Panc1 (cell line): ENCODE measurements around the gene MLH3. TPM values are rescaled to one million over a fixed set of nuclear protein-coding genes. Genes with fewer than 3 reads are reported as not detected.

Experiments
- ATAC-seq: fragments of 200-7000 bp; cut with Tn5 transposase; 2 replicates; pipeline ENCODE4 v1.9.1; 2020; ENCODE audit warnings: mild to moderate bottlenecking, moderate library complexity
- BruUV-seq: library from RNA; stranded (reverse); fragments of 400-500 nt; replicated peaks from 2 replicates; lab custom pipeline; 2021; lab: Mats Ljungman, UMichigan
- CTCF ChIA-PET: fragments of 300-600 bp; sonication (Branson Sonifier 250); formaldehyde crosslinking; loops from one replicate; lab custom pipeline; 2022; ENCODE audit warnings: antibody characterized with exemption; lab: Charles Lee
- POLR2A ChIA-PET: fragments of 300-600 bp; sonication (Branson Sonifier 250); formaldehyde crosslinking; loops from one replicate; lab custom pipeline; 2022; ENCODE audit warnings: antibody characterized with exemption; lab: Charles Lee
- DNase-seq: peaks from one replicate; pipeline ENCODE4 v3.0.0-alpha.2; 2010; ENCODE audit warnings: low read depth, low spot score
- H3K27ac ChIP-seq: 2 replicates; pipeline ENCODE4 v1.5.1; 2011; ENCODE audit warnings: mild to moderate bottlenecking, low read length, inconsistent platforms
- H3K27me3 ChIP-seq: fragments of 200-500 bp; sonication (Bioruptor generic); 2 replicates; pipeline ENCODE4 v1.6.0; 2014; ENCODE audit warnings: low read length, inconsistent platforms; ENCODE audit not compliant: control insufficient read depth, insufficient read depth
- H3K36me3 ChIP-seq: fragments of 200-500 bp; sonication (Bioruptor generic); 2 replicates; pipeline ENCODE4 v1.5.1; 2014; ENCODE audit warnings: inconsistent platforms, mild to moderate bottlenecking, low read length, moderate library complexity; ENCODE audit not compliant: control insufficient read depth, insufficient read depth
- H3K4me1 ChIP-seq: 2 replicates; pipeline ENCODE4 v1.5.1; 2011; ENCODE audit warnings: inconsistent platforms, mild to moderate bottlenecking, low read length, moderate library complexity; ENCODE audit not compliant: control insufficient read depth, insufficient read depth
- H3K4me3 ChIP-seq, 2 experiments: 2 replicates each; pipeline ENCODE4 v1.5.1; 2011 to 2012; ENCODE audit warnings: low read depth in 2 of 2, low read length in 2 of 2, mild to moderate bottlenecking in 2 of 2, inconsistent platforms in 1 of 2, moderate library complexity in 1 of 2
- H3K9me3 ChIP-seq: fragments of 200-500 bp; sonication (Bioruptor generic); 2 replicates; pipeline ENCODE4 v1.5.1; 2014; ENCODE audit warnings: low read depth, mild to moderate bottlenecking, inconsistent platforms, low read length, moderate library complexity; ENCODE audit not compliant: control insufficient read depth, insufficient read depth
- CTCF ChIP-seq: fragments of 450-650 bp; IDR thresholded peaks from 2 replicates; pipeline ENCODE4 v1.5.1; 2017; ENCODE audit warnings: mild to moderate bottlenecking
- POLR2AphosphoS5 ChIP-seq: IDR thresholded peaks from 2 replicates; pipeline ENCODE4 v1.6.1; 2012; ENCODE audit warnings: mild to moderate bottlenecking, low read depth, low read length, moderate library complexity
- REST ChIP-seq, 2 experiments: IDR thresholded peaks; 2 replicates each; pipeline ENCODE4 v1.6.1; 2011 to 2012; ENCODE audit warnings: low read depth in 2 of 2, control low read depth in 1 of 2, low read length in 1 of 2, mild to moderate bottlenecking in 1 of 2, moderate library complexity in 1 of 2; ENCODE audit not compliant: insufficient read depth in 1 of 2
- SIN3A ChIP-seq: IDR thresholded peaks from 2 replicates; pipeline ENCODE4 v1.6.1; 2012; ENCODE audit warnings: low read depth, mild to moderate bottlenecking, low read length, moderate library complexity, borderline replicate concordance; ENCODE audit not compliant: insufficient read depth
- TCF7L2 ChIP-seq: IDR thresholded peaks from 2 replicates; pipeline ENCODE4 v1.6.1; 2011; ENCODE audit warnings: mild to moderate bottlenecking, low read depth, low read length, inconsistent platforms
- in situ Hi-C: cut with HindIII; loops from 2 replicates; pipeline ENCODE4 v1.10.0; 2016; ENCODE audit warnings: low sequenced_read_pairs, low pct_unique_long_range_greater_than_20kb
- intact Hi-C: fragments of 100-400 bp; cut with micrococcal nuclease; formaldehyde crosslinking; loops from one replicate; pipeline ENCODE4 v1.10.0; 2022; ENCODE audit not compliant: unreplicated experiment
- total RNA-seq: library from RNA; stranded (reverse); gene quantifications from one replicate; pipeline ENCODE4 v1.2.1, GENCODE V29; 2021; ENCODE audit not compliant: unreplicated experiment

The MLH3 gene
- total RNA-seq, 1 experiment from 2014 or later, result 17.0 TPM

GRCh38 chr14:74968811-74969210 is 82.5 kb downstream of the MLH3 start:
- Histone ChIP-seq H3K4me1 (no peaks in the 10 kb centered on the region), H3K4me3 (no peak overlapping the region), H3K9me3 (no peaks in the 10 kb centered on the region), H3K27me3 (no peaks in the 10 kb centered on the region), H3K27ac (no peak overlapping the region), H3K36me3 (no peaks in the 10 kb centered on the region)
- ATAC-seq (no peak), DNase-seq (no peak)
- intact Hi-C loops, result no loop called here
- CTCF ChIA-PET, result no interaction called here
- no peak for TF ChIP-seq CTCF
- TF ChIP-seq TCF7L2, result no peak
- no peak for TF ChIP-seq REST (IDR thresholded peaks at IDR 0.05; ENCODE audit: insufficient read depth in 1 of 2, low read depth in 2 of 2, low read length in 1 of 2)
- TF ChIP-seq POLR2AphosphoS5, result no peak
- TF ChIP-seq SIN3A, result no peak
- POLR2A ChIA-PET, result no interaction called here
- BruUV-seq, result no TSS peak
- in situ Hi-C loops, result no loop called here

GRCh38 chr14:74965486-74966153 is 85.6 kb downstream of the MLH3 start:
- POLR2A ChIA-PET, result no interaction called here

More at GRCh38 chr14:74965486-74966153, 85.6 kb downstream of the MLH3 start:
- H3K27ac ChIP-seq, result no peak overlapping the region
- BruUV-seq, result no TSS peak
- no peaks in the 10 kb centered on the region for H3K27me3 ChIP-seq
- ATAC-seq (no peak), DNase-seq (no peak)
- H3K4me3 ChIP-seq, result no peak overlapping the region
- H3K4me1 ChIP-seq, result no peaks in the 10 kb centered on the region
- intact Hi-C loops (no loop called here), in situ Hi-C loops (no loop called here)
- CTCF ChIA-PET, result no interaction called here
- H3K9me3 ChIP-seq, result no peaks in the 10 kb centered on the region
- TF ChIP-seq CTCF, result no peak
- TF ChIP-seq SIN3A, result no peak
- TF ChIP-seq TCF7L2, result no peak
- no peak for TF ChIP-seq POLR2AphosphoS5
- TF ChIP-seq REST (IDR thresholded peaks at IDR 0.05; ENCODE audit: insufficient read depth in 1 of 2, low read depth in 2 of 2, low read length in 1 of 2), result no peak
- H3K36me3 ChIP-seq, result no peaks in the 10 kb centered on the region
